GM12878 (cell line): Measurements from ENCODE around the gene HADH. TPM values are rescaled to one million over a fixed set of nuclear protein-coding genes. Genes with fewer than 3 reads are reported as not detected.

Experiments used
- ATAC-seq: fragments of 200-7000 bp; cut with Tn5 transposase; 3 replicates; pipeline ENCODE4 v1.9.1; 2020; ENCODE audit warnings: mild to moderate bottlenecking, moderate library complexity
- BruUV-seq: library from RNA; stranded (reverse); fragments of 400-500 nt; replicated peaks from 2 replicates; lab custom pipeline; 2021; lab: Mats Ljungman, UMichigan
- CTCF ChIA-PET: fragments of 300-600 bp; sonication (Branson Sonifier 250); formaldehyde crosslinking; extraction: SDS; loops from one replicate; lab custom pipeline; 2021; ENCODE audit warnings: inconsistent platforms; lab: Yijun Ruan, JAX
- POLR2A ChIA-PET: fragments of 350-600 bp; formaldehyde crosslinking; extraction: SDS; loops from one replicate; lab custom pipeline; 2021; ENCODE audit warnings: inconsistent platforms; lab: Charles Lee
- RAD21 ChIA-PET: fragments of 300-600 bp; sonication (Branson Sonifier 250); formaldehyde crosslinking; loops from one replicate; lab custom pipeline; 2023; ENCODE audit warnings: antibody characterized with exemption; ENCODE audit not compliant: unreplicated experiment; lab: Charles Lee
- SMC1A ChIA-PET: fragments of 300-600 bp; sonication (Branson Sonifier 250); formaldehyde crosslinking; loops from one replicate; lab custom pipeline; 2023; ENCODE audit not compliant: unreplicated experiment, uncharacterized antibody; lab: Charles Lee
- DNase-seq: peaks from one replicate; pipeline ENCODE4 v3.0.0-alpha.2; 2011; ENCODE audit warnings: low read depth, low spot score
- FAIRE-seq: peaks from 3 replicates; lab custom pipeline; 2011; peaks lifted over from hg19 to GRCh38; lab: Jason Lieb, UNC
- H2AFZ ChIP-seq: 2 replicates; pipeline ENCODE4 v1.6.0; 2011; ENCODE audit warnings: low read depth, low read length, control low read depth; ENCODE audit not compliant: control insufficient read depth
- H3K27ac ChIP-seq: 2 replicates; pipeline ENCODE4 v1.5.1; 2011; ENCODE audit warnings: control low read depth; ENCODE audit not compliant: control insufficient read depth, insufficient read depth
- H3K27me3 ChIP-seq, 2 experiments: replicated peaks in 1 of 2; 2 replicates each; pipeline versions ENCODE4 v1.6.0 to v1.6.1; 2011; ENCODE audit warnings: low read length in 1 of 2; ENCODE audit not compliant: control insufficient read depth in 2 of 2, insufficient read depth in 2 of 2
- H3K36me3 ChIP-seq, 2 experiments: 2 replicates each; pipeline ENCODE4 v1.5.1; 2011; ENCODE audit warnings: low read length in 1 of 2; ENCODE audit not compliant: control insufficient read depth in 2 of 2, insufficient read depth in 2 of 2
- H3K4me1 ChIP-seq: 2 replicates; pipeline ENCODE4 v1.6.1; 2011; ENCODE audit warnings: mild to moderate bottlenecking, low read length, moderate library complexity, mixed read lengths; ENCODE audit not compliant: control insufficient read depth, insufficient read depth
- H3K4me2 ChIP-seq: 2 replicates; pipeline ENCODE4 v1.6.0; 2011; ENCODE audit warnings: control low read depth; ENCODE audit not compliant: control insufficient read depth, insufficient read depth
- H3K4me3 ChIP-seq: fragments of 200-600 bp; sonication (generic); 2 replicates; pipeline ENCODE4 v1.5.1; 2016
- H3K79me2 ChIP-seq: 2 replicates; pipeline ENCODE4 v1.6.0; 2011; ENCODE audit warnings: low read length; ENCODE audit not compliant: control insufficient read depth, insufficient read depth
- H3K9ac ChIP-seq: 2 replicates; pipeline ENCODE4 v1.8.0; 2011; ENCODE audit warnings: low read length, control low read depth, mixed read lengths; ENCODE audit not compliant: control insufficient read depth, insufficient read depth
- H3K9me3 ChIP-seq: replicated peaks from 3 replicates; pipeline ENCODE4 v1.5.1; 2011; ENCODE audit warnings: mild to moderate bottlenecking, low read length; ENCODE audit not compliant: control insufficient read depth, insufficient read depth
- H4K20me1 ChIP-seq: 2 replicates; pipeline ENCODE4 v1.6.0; 2011; ENCODE audit not compliant: control insufficient read depth, insufficient read depth
- BCL11A ChIP-seq: IDR thresholded peaks from 2 replicates; pipeline ENCODE4 v1.6.1; 2011; ENCODE audit warnings: low read depth, low read length
- HDAC2 ChIP-seq: fragments of 200-600 bp; sonication (generic); IDR thresholded peaks from 2 replicates; pipeline ENCODE4 v1.6.1; 2017
- LARP7 ChIP-seq: fragments of 450-650 bp; IDR thresholded peaks from 2 replicates; pipeline ENCODE4 v1.6.1; 2017; ENCODE audit warnings: mild to moderate bottlenecking
- NRF1 ChIP-seq: conservative IDR thresholded peaks from 2 replicates; pipeline ENCODE4 v1.6.1; 2011; ENCODE audit warnings: mild to moderate bottlenecking, low read depth, low read length, improper control_type of control experiment
- RFX5 ChIP-seq: IDR thresholded peaks from 2 replicates; pipeline ENCODE4 v1.6.1; 2011; ENCODE audit warnings: low read depth, low read length, improper control_type of control experiment
- SUZ12 ChIP-seq: fragments of 200-600 bp; sonication (generic); IDR thresholded peaks from one replicate; pipeline ENCODE4 v1.6.1; 2018; ENCODE audit warnings: antibody characterized with exemption, mild to moderate bottlenecking; ENCODE audit not compliant: unreplicated experiment
- YY1 ChIP-seq: IDR thresholded peaks from 2 replicates; pipeline ENCODE4 v1.6.1; 2011; ENCODE audit warnings: low read depth, mild to moderate bottlenecking, low read length
- ZNF207 ChIP-seq: fragments of 450-650 bp; IDR thresholded peaks from 2 replicates; pipeline ENCODE4 v1.6.1; 2014; ENCODE audit warnings: antibody characterized with exemption, mild to moderate bottlenecking, borderline replicate concordance
- WGBS: methylation state at CpG from one replicate; pipeline ENCODE4 v1.1.6; 2016; ENCODE audit warnings: low lambda C conversion rate; ENCODE audit not compliant: insufficient replicate concordance, insufficient coverage; ENCODE audit errors: missing lambda C conversion rate; 5-methylcytosine and 5-hydroxymethylcytosine counted together
- in situ Hi-C: fragments of 300-500 bp; cut with MboI; formaldehyde crosslinking; loops from 9 replicates; pipeline ENCODE4 v1.14.3; 2018; ENCODE audit warnings: mixed read lengths
- intact Hi-C: fragments of 100-400 bp; cut with micrococcal nuclease; formaldehyde crosslinking; loops from one replicate; pipeline ENCODE4 v1.14.2; 2022; ENCODE audit not compliant: unreplicated experiment
- polyA plus RNA-seq, 11 experiments: library from polyadenylated mRNA; depleted of rRNA in 4 of 11; unstranded in 6 of 11; stranded (reverse) in 5 of 11; fragments of >200 nt; fragmentation: Nextera tagmentation in 4 of 11; fragmentation: Illumina TruSeq in 1 of 11; extraction: Ambion mirVana in 4 of 11; extraction: Trizol in 1 of 11; gene quantifications; 1 replicate in 1 of 11; 2 replicates in 10 of 11; pipeline versions ENCODE4 v1.2.1 to v1.2.3, GENCODE V29; 2011 to 2016; ENCODE audit warnings: inconsistent platforms in 2 of 11, missing spikeins in 2 of 11, low read depth in 1 of 11
- total RNA-seq, 4 experiments: library from RNA; depleted of rRNA in 3 of 4; stranded (reverse); fragments of >200 nt in 3 of 4; fragmentation: Illumina TruSeq in 1 of 4; extraction: Trizol in 1 of 4; gene quantifications; 2 replicates each; pipeline versions ENCODE4 v1.2.1 to v1.2.3, GENCODE V29; 2013 to 2021
- TF ChIP-seq, protein P1 (sequence below), 3 experiments: IDR thresholded peaks in 2 of 3; conservative IDR thresholded peaks in 1 of 3; 2 replicates each; pipeline ENCODE4 v1.5.1; 2011; ENCODE audit warnings: low read depth in 3 of 3, low read length in 3 of 3, mild to moderate bottlenecking in 3 of 3, control low read depth in 2 of 3, moderate library complexity in 2 of 3, inconsistent platforms in 1 of 3, mixed read lengths in 1 of 3; ENCODE audit not compliant: control insufficient read depth in 2 of 3, insufficient read depth in 1 of 3; ENCODE audit errors: extremely low read depth in 1 of 3
- TF ChIP-seq, protein P2 (sequence below): fragments of 450-650 bp; IDR thresholded peaks from 2 replicates; pipeline ENCODE4 v1.6.1; 2017; ENCODE audit warnings: mild to moderate bottlenecking, low read depth, inconsistent platforms; ENCODE audit not compliant: poor library complexity, severe bottlenecking
- TF ChIP-seq, protein P3 (sequence below): fragments of 150-350 bp; IDR thresholded peaks from 2 replicates; pipeline ENCODE4 v1.6.1; 2014; ENCODE audit warnings: mild to moderate bottlenecking, low read depth, low read length
- TF ChIP-seq, protein P4 (sequence below): IDR thresholded peaks from 2 replicates; pipeline ENCODE4 v1.6.1; 2011; ENCODE audit warnings: borderline replicate concordance, low read depth, mild to moderate bottlenecking, moderate library complexity, low read length; ENCODE audit not compliant: insufficient read depth, poor library complexity, severe bottlenecking
- TF ChIP-seq, protein P5 (sequence below): IDR thresholded peaks from 2 replicates; pipeline ENCODE4 v1.6.1; 2011; ENCODE audit warnings: mild to moderate bottlenecking, low read depth, low read length, moderate library complexity; ENCODE audit not compliant: insufficient replicate concordance

HADH gene
- total and polyA plus RNA-seq, 10 of the 15 experiments (the other 5 are each of a cell fraction or from before 2014, with no cell fraction given), result 20.3 to 97.9 (median 76.6) TPM

DNA sequence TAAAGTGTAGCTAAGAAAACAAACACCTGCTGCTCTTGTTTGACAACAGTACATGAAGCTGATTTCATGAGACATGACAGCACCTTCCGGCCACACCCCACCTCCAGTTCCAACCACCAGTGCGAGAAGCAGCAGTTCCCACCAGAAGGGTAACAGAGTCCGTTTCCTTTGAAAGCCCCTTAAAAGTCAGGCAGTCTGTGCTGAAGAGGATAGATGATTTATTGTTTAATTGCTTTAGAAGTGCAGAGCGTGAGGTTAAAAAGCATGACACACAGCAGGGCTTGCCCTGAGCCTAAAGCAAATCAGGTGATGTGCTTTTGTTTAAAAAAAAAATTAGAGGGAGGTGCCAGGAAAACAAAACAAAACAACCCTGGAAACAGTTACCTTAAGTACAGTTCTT, 82.6 kb downstream of the HADH start (continued):
- TF ChIP-seq, protein P1, sequence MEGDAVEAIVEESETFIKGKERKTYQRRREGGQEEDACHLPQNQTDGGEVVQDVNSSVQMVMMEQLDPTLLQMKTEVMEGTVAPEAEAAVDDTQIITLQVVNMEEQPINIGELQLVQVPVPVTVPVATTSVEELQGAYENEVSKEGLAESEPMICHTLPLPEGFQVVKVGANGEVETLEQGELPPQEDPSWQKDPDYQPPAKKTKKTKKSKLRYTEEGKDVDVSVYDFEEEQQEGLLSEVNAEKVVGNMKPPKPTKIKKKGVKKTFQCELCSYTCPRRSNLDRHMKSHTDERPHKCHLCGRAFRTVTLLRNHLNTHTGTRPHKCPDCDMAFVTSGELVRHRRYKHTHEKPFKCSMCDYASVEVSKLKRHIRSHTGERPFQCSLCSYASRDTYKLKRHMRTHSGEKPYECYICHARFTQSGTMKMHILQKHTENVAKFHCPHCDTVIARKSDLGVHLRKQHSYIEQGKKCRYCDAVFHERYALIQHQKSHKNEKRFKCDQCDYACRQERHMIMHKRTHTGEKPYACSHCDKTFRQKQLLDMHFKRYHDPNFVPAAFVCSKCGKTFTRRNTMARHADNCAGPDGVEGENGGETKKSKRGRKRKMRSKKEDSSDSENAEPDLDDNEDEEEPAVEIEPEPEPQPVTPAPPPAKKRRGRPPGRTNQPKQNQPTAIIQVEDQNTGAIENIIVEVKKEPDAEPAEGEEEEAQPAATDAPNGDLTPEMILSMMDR (IDR thresholded peaks at IDR 0.05 in 2 of 3, conservative IDR thresholded peaks at IDR 0.05 in 1 of 3; ENCODE audit: control insufficient read depth in 2 of 3, extremely low read depth in 1 of 3, insufficient read depth in 1 of 3, low read depth in 3 of 3, low read length in 3 of 3), result no peak
- TF ChIP-seq, protein P2, sequence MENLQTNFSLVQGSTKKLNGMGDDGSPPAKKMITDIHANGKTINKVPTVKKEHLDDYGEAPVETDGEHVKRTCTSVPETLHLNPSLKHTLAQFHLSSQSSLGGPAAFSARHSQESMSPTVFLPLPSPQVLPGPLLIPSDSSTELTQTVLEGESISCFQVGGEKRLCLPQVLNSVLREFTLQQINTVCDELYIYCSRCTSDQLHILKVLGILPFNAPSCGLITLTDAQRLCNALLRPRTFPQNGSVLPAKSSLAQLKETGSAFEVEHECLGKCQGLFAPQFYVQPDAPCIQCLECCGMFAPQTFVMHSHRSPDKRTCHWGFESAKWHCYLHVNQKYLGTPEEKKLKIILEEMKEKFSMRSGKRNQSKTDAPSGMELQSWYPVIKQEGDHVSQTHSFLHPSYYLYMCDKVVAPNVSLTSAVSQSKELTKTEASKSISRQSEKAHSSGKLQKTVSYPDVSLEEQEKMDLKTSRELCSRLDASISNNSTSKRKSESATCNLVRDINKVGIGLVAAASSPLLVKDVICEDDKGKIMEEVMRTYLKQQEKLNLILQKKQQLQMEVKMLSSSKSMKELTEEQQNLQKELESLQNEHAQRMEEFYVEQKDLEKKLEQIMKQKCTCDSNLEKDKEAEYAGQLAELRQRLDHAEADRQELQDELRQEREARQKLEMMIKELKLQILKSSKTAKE, result no peak
- TF ChIP-seq NRF1, result no peak

DNA sequence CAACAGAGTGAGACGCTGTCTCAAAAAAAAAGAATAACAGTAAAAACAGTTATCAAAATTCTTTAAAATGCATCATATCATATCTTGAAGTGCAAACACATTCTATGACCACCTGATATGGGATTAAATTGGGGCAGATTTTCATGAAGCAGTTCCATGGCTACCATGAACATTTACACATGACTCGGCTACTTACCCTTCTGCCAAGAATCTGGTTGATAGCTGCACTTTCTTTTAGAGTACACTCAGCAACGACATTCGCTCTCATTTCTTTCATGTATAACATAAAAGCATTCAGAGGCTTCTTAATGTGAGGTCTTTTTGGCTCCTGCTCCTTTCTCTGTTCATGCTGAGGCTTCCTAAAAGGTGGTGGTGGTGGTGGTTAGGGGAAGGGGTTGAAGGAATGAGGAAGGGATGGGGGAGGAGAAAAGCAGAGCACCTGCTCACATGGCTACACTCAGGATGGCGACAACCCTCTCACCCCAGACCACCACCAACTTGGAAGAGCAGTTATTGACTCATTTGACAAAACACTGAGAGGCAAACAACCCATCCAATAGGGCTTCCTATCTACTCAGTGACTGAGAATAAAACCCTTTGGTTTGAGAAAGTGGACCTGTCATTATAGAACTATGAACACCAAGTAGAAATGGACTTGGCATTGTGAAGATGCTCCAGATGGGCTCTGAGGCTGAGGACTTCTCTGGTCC, 88.5 kb downstream of the HADH start:
- intact Hi-C loops (no loop called here), in situ Hi-C loops (no loop called here)
- H3K4me1 ChIP-seq, result no peaks in the 10 kb centered on the region
- POLR2A ChIA-PET, result no interaction called here
- ATAC-seq, result no peak
- 36% methylated on average over 5 of the region's 5 CpGs for WGBS
- H3K36me3 ChIP-seq, result no peaks in the 10 kb centered on the region
- BruUV-seq, result no TSS peak
- H3K9ac ChIP-seq, result no peak overlapping the region
- no peaks in the 10 kb centered on the region for H3K9me3 ChIP-seq
- no peak overlapping the region for H3K4me2 ChIP-seq
- no peaks in the 10 kb centered on the region for H3K79me2 ChIP-seq
- RAD21 ChIA-PET, result no interaction called here
- H2AFZ ChIP-seq, result no peak overlapping the region
- no peaks in the 10 kb centered on the region; a peak in 1 of 4 replicates for H3K27me3 ChIP-seq
- H3K4me3 ChIP-seq, result no peak overlapping the region
- no peak for DNase-seq
- CTCF ChIA-PET, result no interaction called here
- H3K27ac ChIP-seq, result no peak overlapping the region
- no peaks in the 10 kb centered on the region for H4K20me1 ChIP-seq
- SMC1A ChIA-PET, result no interaction called here
- FAIRE-seq, result no peak
- TF ChIP-seq, protein P3, sequence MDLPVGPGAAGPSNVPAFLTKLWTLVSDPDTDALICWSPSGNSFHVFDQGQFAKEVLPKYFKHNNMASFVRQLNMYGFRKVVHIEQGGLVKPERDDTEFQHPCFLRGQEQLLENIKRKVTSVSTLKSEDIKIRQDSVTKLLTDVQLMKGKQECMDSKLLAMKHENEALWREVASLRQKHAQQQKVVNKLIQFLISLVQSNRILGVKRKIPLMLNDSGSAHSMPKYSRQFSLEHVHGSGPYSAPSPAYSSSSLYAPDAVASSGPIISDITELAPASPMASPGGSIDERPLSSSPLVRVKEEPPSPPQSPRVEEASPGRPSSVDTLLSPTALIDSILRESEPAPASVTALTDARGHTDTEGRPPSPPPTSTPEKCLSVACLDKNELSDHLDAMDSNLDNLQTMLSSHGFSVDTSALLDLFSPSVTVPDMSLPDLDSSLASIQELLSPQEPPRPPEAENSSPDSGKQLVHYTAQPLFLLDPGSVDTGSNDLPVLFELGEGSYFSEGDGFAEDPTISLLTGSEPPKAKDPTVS, result no peak
- TF ChIP-seq LARP7, result no peak
- TF ChIP-seq, protein P4, sequence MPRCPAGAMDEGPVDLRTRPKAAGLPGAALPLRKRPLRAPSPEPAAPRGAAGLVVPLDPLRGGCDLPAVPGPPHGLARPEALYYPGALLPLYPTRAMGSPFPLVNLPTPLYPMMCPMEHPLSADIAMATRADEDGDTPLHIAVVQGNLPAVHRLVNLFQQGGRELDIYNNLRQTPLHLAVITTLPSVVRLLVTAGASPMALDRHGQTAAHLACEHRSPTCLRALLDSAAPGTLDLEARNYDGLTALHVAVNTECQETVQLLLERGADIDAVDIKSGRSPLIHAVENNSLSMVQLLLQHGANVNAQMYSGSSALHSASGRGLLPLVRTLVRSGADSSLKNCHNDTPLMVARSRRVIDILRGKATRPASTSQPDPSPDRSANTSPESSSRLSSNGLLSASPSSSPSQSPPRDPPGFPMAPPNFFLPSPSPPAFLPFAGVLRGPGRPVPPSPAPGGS, result no peak
- no peak for TF ChIP-seq ZNF207
- no peak for TF ChIP-seq HDAC2
- no peak for TF ChIP-seq YY1
- no peak for TF ChIP-seq BCL11A
- TF ChIP-seq, protein P5, sequence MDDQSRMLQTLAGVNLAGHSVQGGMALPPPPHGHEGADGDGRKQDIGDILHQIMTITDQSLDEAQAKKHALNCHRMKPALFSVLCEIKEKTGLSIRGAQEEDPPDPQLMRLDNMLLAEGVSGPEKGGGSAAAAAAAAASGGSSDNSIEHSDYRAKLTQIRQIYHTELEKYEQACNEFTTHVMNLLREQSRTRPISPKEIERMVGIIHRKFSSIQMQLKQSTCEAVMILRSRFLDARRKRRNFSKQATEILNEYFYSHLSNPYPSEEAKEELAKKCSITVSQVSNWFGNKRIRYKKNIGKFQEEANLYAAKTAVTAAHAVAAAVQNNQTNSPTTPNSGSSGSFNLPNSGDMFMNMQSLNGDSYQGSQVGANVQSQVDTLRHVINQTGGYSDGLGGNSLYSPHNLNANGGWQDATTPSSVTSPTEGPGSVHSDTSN, result no peak
- TF ChIP-seq RFX5, result no peak
- TF ChIP-seq SUZ12, result no peak
